ENCODE data around the gene INPP5E.

INPP5E gene

DNA sequence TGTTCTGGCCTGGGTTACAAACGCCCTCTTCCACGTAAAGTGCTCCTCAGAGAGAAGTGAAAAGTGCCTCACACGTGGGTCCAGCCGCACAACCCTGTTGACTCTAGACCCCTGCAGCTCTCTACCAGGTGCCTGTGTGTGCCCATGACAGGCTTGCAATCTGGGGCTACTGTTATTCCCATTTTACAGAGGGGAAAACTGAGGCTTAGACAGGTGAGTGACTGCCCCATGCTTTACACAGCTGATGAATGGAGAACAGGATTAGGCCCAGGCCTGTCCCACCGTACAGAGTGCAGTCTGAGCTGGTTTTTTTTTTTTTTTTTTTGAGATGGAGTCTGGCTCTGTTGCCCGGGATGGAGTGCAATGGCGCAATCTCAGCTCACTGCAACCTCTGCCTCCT lies 6.2 kb upstream of the INPP5E start:
- DNase-seq, result no peak

DNA sequence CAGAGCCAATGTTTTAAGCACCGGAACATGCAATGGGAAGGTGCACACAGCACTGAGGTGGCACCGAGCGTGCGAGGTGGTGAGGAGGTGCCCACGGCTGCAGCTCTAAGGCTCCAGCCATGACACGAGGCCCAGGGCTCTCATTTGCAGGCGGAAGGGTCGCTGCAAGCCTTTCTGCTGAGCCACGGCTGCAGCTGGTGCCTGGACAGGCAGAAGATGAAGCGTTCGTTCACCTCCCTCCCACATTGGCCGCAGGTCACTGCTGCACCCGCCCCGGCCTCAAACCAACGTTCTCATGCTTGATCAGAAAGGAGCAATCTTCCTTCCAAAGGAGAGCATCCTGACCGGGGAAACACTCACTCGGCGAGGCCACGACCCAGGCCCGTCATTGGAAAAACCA lies 4.5 kb upstream of the INPP5E start:
- no peak for DNase-seq

DNA sequence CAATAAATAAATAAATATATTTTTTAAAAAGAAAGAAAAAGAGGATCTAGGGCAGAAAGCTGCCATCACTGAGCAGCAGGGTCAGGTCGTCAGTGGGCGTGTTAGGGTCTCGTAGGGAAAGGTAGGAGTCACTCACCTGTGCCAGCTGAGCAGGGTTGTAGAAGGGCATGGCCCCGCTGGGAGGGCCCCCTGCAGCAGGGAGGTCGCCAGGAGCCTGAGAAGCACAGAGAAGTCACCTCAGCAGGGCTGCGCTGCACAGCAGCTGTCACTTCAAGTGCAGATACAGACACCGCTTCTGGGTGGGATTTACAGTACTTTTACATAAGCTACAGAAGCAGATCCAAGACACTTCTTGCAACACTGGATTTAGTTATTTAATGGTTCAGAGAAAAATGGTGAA lies 4.0 kb upstream of the INPP5E start:
- DNase-seq, result no peak

DNA sequence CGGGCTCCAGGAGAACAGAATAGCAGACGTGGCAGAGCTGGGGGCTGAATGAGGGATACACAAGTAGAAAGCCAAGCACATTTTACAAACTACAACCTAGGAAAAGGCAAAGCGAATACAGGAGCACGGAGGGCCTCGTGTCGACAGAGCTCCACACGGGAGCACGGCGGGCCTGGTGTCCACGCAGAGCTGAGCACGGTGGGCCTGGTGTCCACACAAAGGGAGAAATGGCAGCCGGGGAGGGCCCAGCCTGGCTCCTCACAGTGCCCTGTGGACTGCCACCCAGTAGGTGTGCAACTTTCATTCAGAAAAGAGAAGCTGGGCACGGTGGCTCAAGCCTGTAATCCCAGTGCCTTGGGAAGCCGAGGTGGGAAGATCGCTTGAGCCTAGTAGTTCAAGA lies 3.4 kb upstream of the INPP5E start:
- no peak for DNase-seq

DNA sequence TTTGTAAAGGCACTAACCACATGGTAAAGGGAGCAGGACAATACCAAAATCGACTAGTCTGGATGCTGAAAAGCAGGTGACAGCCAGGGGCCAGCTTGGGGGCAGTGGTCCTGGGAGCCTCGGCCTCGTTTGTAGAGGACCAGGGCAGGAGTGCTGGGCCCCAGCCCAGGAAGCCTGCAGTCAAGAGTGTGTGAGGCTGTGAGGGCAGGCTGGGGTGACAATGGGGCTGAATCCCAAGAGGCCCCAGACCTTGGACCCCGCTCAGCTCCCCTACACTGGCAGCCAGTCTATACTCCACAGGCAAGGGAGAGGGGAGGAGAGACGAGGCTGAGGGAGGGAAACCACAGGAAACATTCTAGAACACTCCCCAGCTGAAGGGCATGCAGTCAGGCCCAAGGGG lies 2.6 kb upstream of the INPP5E start:
- DNase-seq, result no peak

DNA sequence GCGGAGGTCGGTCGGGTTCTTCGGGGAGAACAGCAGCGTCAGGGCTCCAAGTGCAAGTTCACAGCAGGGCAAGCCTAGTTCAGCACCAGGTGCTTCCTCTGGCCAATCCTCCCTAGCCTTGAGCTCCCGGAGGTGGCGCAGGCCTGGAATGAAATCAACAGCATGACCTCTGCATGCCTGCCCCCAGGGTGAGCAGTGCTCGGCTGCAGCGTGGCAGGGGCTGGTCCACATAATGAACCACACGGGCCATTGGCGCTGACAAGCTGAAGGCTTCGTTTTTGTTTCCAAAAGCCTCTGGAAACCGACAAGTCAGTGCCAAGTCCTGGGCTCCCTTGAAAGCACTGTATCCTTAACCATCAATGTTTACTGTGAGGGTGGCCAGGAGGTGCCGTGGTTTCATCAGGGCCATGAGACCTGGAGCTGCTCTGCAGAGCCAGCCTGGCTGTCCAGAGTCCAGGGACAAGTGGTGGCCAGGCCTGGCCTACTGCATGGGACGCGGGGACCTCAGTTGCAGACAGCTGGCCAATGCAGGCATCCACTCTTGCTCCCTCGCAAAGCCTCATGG lies 2.1 kb upstream of the INPP5E start:
- DNase-seq, result no peak

DNA sequence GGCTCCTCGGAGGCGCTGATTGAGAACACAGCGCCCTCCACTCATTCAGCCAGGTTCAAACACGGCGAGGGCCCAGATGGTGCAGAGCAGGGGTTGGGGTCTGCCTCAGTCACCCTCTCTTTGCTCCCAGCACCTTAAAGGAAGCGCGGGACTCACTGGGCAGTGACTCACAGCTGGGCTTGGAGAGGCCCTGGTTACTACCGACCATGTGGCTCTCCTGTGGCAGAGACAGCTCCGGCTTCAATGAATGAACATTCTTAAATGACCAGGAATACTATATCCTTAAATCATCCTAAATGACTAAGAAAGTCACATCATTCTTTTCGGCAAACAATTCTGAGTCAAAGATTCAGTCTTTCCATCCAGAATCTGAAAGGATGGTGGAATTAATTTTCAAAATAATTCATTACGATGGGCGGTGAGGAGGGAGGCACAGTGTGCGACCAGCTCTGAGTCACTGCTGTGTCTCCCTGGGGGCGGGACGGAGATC lies 1.6 kb upstream of the INPP5E start:
- DNase-seq, result no peak

DNA sequence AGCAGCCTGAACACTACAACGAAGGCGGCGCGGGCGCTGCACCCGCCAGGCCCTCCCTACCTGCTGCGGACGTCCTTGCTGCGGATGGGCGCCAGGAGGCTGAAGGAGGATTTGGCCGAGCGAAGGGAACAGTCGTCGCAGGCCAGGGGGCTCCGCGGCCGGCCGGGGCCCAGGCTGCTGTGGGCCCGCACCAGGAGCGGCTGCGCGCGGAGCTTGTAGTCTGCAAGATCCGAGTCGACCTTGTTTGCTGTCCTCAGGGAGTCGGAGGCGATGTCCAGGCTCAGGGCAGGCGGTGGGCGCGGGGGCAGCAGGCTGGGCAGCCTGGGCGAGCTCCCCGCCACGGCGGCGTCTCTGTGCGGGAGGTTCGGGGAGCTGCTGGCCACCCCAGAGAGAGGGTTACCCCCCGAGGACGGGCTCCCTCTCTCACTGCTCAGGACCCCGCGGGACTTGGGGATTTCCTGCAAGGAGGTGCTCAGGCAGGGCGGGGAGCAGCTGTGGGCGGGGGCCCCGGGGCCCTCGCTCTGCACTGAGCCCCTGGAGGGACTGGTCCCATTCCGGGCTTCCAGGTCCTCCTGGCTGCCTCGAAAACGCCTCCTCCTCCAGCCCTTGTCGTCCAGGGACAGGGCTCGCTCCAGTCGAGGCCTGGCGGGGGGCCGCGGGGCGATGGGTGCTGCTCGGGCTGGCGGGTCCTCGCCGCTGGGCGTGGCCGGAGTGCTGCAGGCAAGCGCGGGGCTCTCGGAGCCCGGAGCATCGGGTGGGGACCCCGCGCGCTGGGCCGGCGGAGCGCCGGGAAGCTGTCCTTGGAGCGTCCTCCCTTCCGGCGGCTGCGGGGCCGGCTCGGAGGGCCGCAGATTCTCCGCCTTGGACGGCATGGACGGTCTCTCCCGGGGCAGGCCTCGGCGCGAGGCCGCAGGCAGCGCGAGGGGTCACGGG lies 831 bp downstream of the INPP5E start:
- DNase-seq, result peak; percentile 31 to 58 (median 47)

DNA sequence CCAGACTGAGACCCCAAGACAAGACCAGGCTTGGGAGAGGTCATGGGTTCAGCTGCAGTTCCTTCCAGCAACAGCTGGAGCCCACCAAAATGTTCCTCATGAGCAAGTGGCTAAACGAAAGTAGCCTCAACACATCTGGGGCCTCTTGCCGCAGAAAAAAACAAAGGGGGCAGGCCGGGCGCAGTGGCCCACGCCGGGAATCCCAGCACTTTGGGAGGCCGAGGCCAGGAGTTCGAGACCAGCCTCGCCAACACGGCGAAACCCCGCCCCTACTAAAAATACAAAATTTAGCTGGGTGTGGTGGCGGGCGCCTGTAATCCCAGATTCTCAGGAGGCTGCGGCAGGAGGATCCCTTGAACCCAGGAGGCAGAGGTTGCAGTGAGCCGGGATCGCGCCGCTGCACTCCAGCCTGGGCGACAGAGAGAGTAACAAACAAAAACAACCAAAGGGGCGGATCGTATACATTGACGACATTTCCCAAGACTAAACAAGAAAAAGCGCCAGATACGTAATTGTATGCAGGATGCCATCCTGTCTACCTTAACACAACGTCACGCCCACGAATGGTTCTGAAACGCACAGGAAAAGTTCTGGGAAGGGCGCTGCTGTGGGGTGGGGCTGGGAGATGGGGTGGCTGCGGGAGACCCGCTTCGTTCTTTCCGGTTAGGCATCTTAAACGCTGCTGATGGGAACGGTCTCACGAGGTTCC lies 1.7 kb downstream of the INPP5E start:
- DNase-seq, result no peak

DNA sequence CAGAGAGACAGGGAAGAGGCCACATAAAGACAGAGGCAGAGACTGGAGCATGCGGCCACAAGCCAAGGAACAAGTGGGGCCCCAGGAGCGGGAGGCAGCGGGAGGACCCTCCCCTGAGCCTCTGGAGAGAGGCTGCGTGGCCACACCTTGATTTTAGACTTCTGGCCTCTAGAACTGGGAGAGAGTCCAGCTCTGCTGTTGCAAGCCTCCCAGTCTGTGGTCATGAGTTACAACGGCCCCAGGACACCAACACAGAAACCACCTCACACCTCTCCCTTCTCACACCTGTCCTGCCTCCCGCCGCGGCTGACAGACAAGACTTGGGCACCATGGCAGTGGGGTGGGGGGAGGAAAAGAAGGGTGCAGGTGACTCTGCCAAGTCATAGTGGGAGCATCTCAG lies 2.2 kb downstream of the INPP5E start:
- DNase-seq, result no peak

DNA sequence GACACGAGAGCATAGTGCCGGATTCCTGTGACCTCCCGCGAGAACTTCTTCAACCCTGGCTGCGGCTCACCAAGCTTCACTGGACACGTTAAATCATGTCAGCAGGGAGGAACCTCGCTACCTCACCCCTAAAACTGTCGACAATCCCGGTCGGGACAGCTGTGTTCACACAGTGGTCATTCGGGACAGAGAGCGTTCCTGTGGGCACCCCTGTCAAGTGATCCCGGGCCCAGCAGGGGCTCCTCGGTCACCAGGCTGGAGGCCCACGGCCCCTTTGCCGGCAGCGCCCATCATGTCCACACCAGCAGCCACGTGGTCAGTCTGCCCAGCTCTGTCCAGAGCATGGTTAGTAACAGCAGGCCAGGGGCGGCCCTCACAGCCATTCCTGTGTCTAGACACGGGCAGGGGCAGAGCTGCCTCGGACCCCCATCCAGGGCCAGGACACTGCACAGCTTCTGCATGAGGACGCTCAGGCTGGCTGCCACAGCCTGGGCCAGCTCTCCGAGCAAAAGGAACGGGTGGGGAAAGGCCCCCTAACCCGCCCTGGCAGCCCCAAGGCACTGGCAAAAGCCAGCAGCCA lies 3.5 kb downstream of the INPP5E start:
- DNase-seq, result no peak

DNA sequence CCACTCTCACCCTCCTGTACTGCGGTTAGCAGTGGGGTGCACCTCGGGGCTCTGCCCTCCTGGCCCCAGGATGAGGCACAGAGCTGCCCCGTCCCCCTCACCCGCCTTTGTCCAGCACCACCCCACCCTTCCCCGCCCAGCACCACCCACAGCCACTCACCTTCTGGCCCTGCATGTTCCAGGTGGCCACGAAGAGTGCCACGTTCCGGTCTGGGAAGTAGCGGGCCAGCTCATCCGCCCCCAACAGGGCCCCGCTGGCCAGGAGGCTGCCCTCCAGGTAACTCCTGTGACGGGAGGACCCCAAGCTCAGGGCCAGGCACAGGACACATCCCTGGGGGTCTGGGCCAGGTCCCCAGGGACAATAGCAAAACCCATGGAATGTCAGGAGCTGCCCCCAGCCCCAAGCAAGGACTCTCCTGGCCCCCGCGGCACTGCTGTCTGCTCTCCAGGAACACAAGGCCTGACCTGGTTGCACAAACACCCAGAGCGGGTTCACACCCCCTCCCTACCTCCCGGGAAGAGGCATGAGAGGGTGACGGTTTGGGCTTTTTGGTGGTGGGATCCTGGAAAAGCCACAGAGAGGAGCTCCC lies 5.0 kb downstream of the INPP5E start:
- DNase-seq, result no peak

DNA sequence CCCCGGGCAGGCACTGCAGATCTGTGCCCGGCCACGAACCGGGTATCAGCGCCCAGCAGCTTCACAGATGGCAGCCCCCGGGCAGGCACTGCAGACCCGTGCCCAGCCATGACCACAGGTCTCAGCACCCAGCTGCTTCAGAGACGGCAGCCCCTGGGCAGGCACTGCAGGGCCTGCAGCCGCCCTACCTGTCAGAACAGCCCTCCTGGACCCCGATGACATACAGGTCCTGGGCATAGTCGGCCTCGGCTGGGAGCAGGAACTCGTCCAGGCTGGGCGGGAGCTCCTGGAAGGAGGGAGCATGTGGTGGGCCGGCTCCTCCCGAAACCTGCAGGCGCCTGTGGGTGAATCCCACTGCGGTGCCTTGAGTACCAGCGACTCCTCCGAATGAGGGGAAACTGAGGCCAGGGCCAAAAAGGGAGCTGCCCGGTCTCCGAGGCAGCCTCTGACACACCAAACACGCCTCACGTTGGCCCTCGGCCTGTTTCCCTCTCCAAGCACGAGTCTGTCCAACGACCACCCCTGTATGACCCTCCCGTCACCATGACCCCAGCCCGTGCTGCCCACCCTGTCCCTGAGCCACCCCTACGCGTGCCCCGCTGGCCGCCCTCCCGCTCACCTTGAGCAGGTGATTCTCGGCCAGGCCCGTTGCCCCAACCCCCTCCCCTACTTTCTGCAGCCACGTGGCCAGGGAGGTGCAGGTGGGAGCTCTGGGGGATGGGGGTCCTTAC lies 5.6 kb downstream of the INPP5E start:
- no peak for DNase-seq

DNA sequence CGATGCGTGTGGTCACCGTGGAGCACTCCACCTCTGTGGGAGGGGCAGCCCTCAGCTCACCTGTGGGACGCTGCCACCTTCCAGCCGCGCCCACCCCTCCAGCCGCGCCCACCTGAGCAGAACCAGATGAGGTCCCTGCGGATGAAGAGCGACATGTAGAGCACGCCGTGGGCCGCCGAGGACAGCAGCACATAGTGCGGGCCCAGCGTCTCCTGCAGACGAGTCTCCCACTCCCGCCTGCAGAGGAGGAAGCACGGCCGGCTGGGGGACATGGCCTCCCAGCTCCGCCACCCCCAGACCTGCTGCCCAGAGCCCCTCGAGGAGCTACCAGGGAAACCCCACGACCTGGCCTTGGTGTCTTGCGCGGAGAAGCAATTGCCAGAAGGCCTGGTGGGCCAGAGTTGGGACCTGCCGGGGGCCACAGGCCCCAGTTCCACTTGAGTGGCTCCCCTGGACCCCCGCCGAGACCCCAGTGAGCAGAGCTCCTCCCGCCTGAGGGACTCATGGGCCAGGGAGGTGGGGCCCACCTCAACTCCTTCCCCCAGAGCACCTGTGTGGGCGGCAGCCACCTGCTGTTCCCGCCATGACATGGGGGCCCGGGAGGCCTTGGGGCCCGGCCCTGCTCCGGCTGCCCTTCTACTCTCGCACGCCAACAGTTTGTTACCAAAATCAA lies 6.5 kb downstream of the INPP5E start:
- DNase-seq, result no peak

DNA sequence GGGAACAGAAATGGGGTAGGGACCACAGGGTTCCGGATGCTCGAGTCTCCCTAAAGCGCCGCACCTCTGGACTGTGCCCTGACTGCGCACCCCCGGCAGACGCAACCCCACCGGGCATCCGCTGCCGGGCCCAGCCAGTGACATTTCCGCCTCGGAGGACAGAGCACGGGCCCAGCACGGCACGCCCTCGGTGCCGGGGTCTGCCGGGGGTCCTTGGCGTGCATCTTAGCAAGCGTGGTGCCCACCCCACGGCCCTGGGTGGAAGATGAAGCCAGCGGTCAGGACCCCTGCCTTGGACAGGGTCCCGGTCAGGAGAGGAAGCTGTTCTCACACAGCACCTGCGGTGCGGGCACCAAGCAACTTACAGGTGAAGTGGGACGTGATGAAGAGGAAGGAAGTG lies 7.1 kb downstream of the INPP5E start:
- DNase-seq, result no peak

DNA sequence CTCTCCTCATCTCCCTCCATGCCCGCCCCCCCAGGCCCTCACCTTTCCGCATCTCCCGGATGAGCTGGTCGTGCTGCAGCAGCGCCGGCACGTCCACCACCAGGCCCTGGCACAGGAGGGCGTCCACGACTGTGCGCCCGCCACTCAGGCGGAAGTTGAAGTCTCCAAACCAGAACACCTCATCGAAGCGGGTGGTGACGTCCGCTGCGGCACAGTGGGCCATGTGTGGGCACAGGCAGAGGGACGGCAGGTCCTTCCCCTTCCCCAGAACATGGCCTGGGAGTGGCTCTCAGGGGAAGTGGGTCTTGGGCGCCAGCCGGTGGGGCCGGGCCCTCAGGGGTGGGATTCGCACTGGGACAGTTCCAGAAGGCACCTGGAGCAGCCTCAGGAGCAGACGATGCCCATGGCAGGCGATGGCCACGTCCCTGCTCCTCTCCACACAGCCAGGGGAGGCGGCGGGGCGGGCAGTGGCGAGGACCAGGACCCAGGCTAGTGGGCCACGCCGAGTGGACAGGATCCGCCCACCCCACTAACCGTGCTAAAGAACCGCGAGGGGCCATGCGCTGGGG lies 7.8 kb downstream of the INPP5E start:
- no peak for DNase-seq

DNA sequence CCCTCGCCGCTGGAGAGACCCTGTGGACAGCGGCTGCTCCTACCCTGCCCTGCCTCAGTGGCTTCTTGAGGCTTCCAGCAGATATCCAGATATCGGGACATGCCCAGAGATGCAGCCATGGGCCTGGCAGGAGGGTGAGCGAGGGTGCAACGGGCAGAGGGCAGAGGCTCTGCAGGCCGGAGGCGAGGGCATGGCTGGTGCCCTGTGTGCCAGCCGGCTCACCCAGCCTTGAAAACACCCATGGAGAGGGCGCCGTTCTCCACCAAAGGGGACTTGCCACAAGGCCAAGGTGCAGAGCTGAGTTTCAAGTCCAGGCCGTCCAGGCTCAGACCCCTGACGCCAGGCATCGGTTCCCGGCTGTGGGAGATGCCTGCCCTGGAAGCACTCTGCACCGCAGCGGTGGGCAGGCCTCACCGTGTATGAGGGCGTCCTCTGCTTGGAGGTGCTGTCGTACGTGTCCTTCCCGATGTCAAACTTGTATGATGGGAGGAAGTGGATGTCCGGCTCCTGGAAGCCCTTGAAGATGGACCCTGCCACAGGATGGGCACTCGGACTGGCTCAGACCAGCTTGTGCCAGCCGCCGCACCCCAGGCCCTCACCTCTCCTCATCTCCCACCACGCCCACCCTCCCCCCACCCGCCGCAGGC lies 8.9 kb downstream of the INPP5E start:
- DNase-seq, result no peak

DNA sequence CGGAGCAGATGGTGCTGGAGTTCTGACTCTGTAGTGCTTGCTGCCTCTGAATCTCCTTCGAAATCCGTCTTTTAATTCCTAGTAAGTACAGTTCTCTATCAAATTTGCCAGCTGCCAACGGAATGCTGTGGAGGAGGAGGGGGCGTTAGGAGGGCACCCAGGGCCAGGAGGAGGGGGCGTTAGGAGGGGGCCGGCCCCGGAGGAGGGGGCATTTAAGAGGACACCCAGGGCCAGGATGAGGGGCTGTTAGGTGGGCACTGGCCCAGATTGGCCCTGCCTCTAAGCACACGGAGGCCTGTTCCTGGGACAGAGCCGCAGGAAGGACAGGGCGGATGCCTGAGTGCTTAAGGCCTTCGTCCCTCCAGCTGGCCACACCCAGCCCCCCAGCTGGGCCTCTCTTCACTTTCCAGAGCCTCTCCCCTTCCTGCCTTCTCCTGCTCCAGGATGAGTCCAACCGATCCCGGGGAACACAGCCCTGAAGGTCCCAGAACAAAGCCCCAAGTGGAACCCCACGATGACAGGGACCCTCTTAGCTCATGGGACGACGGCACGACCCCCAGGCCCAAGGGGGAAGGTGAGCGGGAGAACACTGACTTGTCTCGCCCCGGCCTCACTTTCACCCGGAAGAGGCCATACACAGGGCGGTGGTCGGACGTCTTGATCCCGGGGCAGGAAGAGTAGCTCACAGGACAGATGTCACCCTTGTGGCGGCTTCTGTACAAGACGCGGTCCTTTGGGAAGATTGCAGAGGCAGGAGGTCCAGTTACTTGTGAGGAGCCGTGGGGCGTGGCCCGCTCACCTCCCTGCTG lies 9.8 kb downstream of the INPP5E start:
- DNase-seq, result no peak

DNA sequence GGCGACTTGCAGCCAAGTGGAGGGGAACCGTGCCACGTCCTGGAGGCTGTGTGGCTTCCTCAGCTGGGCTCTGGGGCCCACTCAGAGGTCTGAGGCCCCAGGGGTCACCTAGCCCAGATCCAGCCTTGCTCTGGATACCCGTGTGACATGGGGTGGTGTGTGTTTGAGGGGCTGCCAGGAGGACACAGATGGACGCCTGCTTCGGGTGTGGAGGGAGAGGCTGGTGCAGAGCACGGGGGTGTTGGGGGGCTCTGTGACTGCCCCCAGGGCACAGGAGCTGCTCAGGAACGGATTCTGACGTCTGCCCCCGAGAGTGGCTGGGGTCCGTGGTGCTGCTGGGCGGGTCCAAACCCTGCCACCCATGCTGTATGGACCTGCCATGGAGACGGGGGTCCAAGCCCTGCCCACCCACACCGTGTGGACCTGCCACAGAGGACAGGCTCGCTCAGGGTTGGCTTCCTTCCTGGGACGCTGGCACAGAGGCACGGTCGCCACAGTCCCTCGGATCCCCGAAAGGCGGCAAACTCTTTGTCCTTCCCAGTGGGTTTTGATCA lies 10.5 kb downstream of the INPP5E start:
- DNase-seq, result no peak

DNA sequence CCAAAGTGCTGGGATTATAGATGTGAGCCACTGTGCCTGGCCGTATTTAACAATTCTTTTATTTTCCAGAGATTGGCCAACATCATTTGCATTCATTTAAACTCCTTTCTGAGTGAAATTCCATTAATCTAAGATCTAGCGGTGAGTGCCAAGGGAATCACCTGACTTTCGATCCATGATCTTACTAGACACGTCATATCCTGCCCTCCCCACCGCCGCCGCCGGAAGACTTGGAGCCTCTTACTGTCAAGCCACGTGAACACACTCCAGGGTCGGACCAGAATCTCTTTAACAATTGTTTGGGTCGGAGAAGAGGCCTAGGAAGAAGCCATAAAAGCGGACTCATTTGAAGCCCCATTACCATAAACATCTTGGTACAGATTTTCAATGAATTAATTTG lies 12.9 kb downstream of the INPP5E start:
- no peak for DNase-seq

All from T-helper 1 cell (primary cell).